ENCODE data around the gene PGC. TPM values are rescaled to one million over a fixed set of nuclear protein-coding genes. Genes with fewer than 3 reads are reported as not detected.

PGC gene
- total and polyA plus RNA-seq, 9 of the 15 experiments (the other 6 are each of a cell fraction or from before 2014, with no cell fraction given), result 0.17 to 0.40 TPM; not detected in 7

- TF ChIP-seq DEAF1 (CRISPR knock-in tag; IDR thresholded peaks at IDR 0.05) (peak; percentile 61; the same call in 1 of the 2 replicates), RBM25 (IDR thresholded peaks at IDR 0.05; ENCODE audit: low read depth, low read length, severe bottlenecking) (peak; percentile 37), MIER1 (IDR thresholded peaks at IDR 0.05; ENCODE audit: low read depth) (peak; percentile 78), ESRRA (IDR thresholded peaks at IDR 0.05; ENCODE audit: borderline replicate concordance, low read depth) (peak; percentile 58; the same call in 1 of the 2 replicates), GATAD2A (IDR thresholded peaks at IDR 0.05) (no peak), CTCFL (IDR thresholded peaks at IDR 0.05; ENCODE audit: borderline replicate concordance, insufficient read depth, low read depth, low read length, poor library complexity, severe bottlenecking) (peak; percentile 98), MAZ (CRISPR knock-in tag; conservative IDR thresholded peaks at IDR 0.05 in 1 of 2, IDR thresholded peaks at IDR 0.05 in 1 of 2) (peak; percentile 91 to 94), CGGBP1 (CRISPR knock-in tag; IDR thresholded peaks at IDR 0.05) (peak; percentile 90; the same call in 1 of the 2 replicates), HMGN3 (IDR thresholded peaks at IDR 0.05; ENCODE audit: borderline replicate concordance, extremely low read depth, insufficient read length, low read depth, low read length) (peak; percentile 56), YY1 (IDR thresholded peaks at IDR 0.05; ENCODE audit: borderline replicate concordance in 1 of 3, control insufficient read depth in 1 of 3, extremely low read depth in 1 of 3, insufficient read depth in 3 of 3, insufficient read length in 1 of 3, insufficient replicate concordance in 2 of 3, low read depth in 1 of 3, low read length in 2 of 3) (peak in 2 of 3 experiments; percentile 24 to 58), ZBTB26 (CRISPR knock-in tag; IDR thresholded peaks at IDR 0.05) (peak; percentile 11; the same call in 1 of the 2 replicates), VEZF1 (CRISPR knock-in tag; IDR thresholded peaks at IDR 0.05) (peak; percentile 78), TCF3 (CRISPR knock-in tag; IDR thresholded peaks at IDR 0.05) (no peak; the same call in 1 of the 2 replicates), ZNF165 (CRISPR knock-in tag; IDR thresholded peaks at IDR 0.05; ENCODE audit: borderline replicate concordance) (0 out of 2 replicates have a peak, but pooled peaks have one; percentile 54), JUND (IDR thresholded peaks at IDR 0.05; ENCODE audit: borderline replicate concordance, low read depth, low read length) (0 out of 2 replicates have a peak, but pooled peaks have one; percentile 20), JUND (tag; IDR thresholded peaks at IDR 0.05; ENCODE audit: borderline replicate concordance, low read depth, low read length) (no peak; the same call in 2 of the 3 replicates)
These were observed 39.4 kb upstream of the PGC start (continued) for GRCh38 chr6:41786451-41787218.
